Measurements from ENCODE around the gene TSSK3. TPM values are rescaled to one million over a fixed set of nuclear protein-coding genes. Genes with fewer than 3 reads are reported as not detected.

The TSSK3 gene
- total and polyA plus RNA-seq, 9 of the 15 experiments (the other 6 are each of a cell fraction or from before 2014, with no cell fraction given) = 0.27 to 2.8 (median 1.9) TPM

- TF ChIP-seq FOXO4 (CRISPR knock-in tag; IDR thresholded peaks at IDR 0.05) = 0 out of 2 replicates have a peak, but pooled peaks have one; percentile 61
- TF ChIP-seq DLX4 (CRISPR knock-in tag; IDR thresholded peaks at IDR 0.05) = no peak
- TF ChIP-seq ZNF584 (CRISPR knock-in tag; IDR thresholded peaks at IDR 0.05; ENCODE audit: low read depth) = peak; percentile 65
- TF ChIP-seq, protein P1, sequence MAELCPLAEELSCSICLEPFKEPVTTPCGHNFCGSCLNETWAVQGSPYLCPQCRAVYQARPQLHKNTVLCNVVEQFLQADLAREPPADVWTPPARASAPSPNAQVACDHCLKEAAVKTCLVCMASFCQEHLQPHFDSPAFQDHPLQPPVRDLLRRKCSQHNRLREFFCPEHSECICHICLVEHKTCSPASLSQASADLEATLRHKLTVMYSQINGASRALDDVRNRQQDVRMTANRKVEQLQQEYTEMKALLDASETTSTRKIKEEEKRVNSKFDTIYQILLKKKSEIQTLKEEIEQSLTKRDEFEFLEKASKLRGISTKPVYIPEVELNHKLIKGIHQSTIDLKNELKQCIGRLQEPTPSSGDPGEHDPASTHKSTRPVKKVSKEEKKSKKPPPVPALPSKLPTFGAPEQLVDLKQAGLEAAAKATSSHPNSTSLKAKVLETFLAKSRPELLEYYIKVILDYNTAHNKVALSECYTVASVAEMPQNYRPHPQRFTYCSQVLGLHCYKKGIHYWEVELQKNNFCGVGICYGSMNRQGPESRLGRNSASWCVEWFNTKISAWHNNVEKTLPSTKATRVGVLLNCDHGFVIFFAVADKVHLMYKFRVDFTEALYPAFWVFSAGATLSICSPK (IDR thresholded peaks at IDR 0.05; ENCODE audit: borderline replicate concordance) = no peak
- no peak for TF ChIP-seq ZNF274 (IDR thresholded peaks at IDR 0.05; ENCODE audit: borderline replicate concordance, low read depth, low read length)
- peak; percentile 78 for TF ChIP-seq RB1 (IDR thresholded peaks at IDR 0.05; ENCODE audit: low read depth)
- TF ChIP-seq HDGF (IDR thresholded peaks at IDR 0.05) = peak; percentile 95
- peak; percentile 66 for TF ChIP-seq GABPA (tag; conservative IDR thresholded peaks at IDR 0.05; ENCODE audit: low read depth)
- TF ChIP-seq ZNF217 (CRISPR knock-in tag; IDR thresholded peaks at IDR 0.05) = no peak
- peak; percentile 69 for TF ChIP-seq BHLHE40 (IDR thresholded peaks at IDR 0.05; ENCODE audit: low read length)
- no peak for TF ChIP-seq TEAD2 (tag; IDR thresholded peaks at IDR 0.05)
- TF ChIP-seq, protein P2, sequence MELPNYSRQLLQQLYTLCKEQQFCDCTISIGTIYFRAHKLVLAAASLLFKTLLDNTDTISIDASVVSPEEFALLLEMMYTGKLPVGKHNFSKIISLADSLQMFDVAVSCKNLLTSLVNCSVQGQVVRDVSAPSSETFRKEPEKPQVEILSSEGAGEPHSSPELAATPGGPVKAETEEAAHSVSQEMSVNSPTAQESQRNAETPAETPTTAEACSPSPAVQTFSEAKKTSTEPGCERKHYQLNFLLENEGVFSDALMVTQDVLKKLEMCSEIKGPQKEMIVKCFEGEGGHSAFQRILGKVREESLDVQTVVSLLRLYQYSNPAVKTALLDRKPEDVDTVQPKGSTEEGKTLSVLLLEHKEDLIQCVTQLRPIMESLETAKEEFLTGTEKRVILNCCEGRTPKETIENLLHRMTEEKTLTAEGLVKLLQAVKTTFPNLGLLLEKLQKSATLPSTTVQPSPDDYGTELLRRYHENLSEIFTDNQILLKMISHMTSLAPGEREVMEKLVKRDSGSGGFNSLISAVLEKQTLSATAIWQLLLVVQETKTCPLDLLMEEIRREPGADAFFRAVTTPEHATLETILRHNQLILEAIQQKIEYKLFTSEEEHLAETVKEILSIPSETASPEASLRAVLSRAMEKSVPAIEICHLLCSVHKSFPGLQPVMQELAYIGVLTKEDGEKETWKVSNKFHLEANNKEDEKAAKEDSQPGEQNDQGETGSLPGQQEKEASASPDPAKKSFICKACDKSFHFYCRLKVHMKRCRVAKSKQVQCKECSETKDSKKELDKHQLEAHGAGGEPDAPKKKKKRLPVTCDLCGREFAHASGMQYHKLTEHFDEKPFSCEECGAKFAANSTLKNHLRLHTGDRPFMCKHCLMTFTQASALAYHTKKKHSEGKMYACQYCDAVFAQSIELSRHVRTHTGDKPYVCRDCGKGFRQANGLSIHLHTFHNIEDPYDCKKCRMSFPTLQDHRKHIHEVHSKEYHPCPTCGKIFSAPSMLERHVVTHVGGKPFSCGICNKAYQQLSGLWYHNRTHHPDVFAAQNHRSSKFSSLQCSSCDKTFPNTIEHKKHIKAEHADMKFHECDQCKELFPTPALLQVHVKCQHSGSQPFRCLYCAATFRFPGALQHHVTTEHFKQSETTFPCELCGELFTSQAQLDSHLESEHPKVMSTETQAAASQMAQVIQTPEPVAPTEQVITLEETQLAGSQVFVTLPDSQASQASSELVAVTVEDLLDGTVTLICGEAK (IDR thresholded peaks at IDR 0.05) = no peak
- TF ChIP-seq, protein P2 (CRISPR knock-in tag; IDR thresholded peaks at IDR 0.05) = no peak
- peak; percentile 100 for TF ChIP-seq TRIM28 (IDR thresholded peaks at IDR 0.05)
- TF ChIP-seq ZNF263 (CRISPR knock-in tag; IDR thresholded peaks at IDR 0.05; ENCODE audit: borderline replicate concordance) = peak; percentile 84; the same call in 1 of the 2 replicates
- no peak for TF ChIP-seq SMAD2 (IDR thresholded peaks at IDR 0.05; ENCODE audit: low read depth, low read length)
Measured at GRCh38 chr1:32394141-32394889, 32.0 kb downstream of the TSSK3 start, which contains the start of gene BSDC1 (continued).
